Neuronal stem cell (in vitro differentiated cells): ENCODE results near the gene DOK3.

Experiments
- DNase-seq: peaks from one replicate; pipeline ENCODE4 v3.0.0-alpha.2; 2013; ENCODE audit warnings: low spot score
- H2AFZ ChIP-seq: one replicate; pipeline ENCODE4 v1.6.1; 2013; ENCODE audit warnings: mild to moderate bottlenecking, low read length, inconsistent platforms
- H2AK5ac ChIP-seq: 2 replicates; pipeline ENCODE4 v1.6.1; 2013; ENCODE audit warnings: low read depth, mild to moderate bottlenecking, inconsistent platforms, low read length, moderate library complexity, mixed read lengths
- H2BK120ac ChIP-seq: 2 replicates; pipeline ENCODE4 v1.6.1; 2013; ENCODE audit warnings: low read depth, mild to moderate bottlenecking, inconsistent platforms, low read length, moderate library complexity, mixed read lengths
- H2BK12ac ChIP-seq: one replicate; pipeline ENCODE4 v1.6.1; 2013; ENCODE audit warnings: low read length, inconsistent platforms
- H2BK15ac ChIP-seq: 2 replicates; pipeline ENCODE4 v1.6.1; 2013; ENCODE audit warnings: mild to moderate bottlenecking, low read length, inconsistent platforms, mixed read lengths
- H2BK5ac ChIP-seq: one replicate; pipeline ENCODE4 v1.6.1; 2013; ENCODE audit warnings: inconsistent platforms, mild to moderate bottlenecking, low read length, moderate library complexity
- H3K14ac ChIP-seq: one replicate; pipeline ENCODE4 v1.6.1; 2013; ENCODE audit warnings: low read length, inconsistent platforms
- H3K18ac ChIP-seq: 2 replicates; pipeline ENCODE4 v1.6.1; 2013; ENCODE audit warnings: low read length, inconsistent platforms
- H3K23ac ChIP-seq: 2 replicates; pipeline ENCODE4 v1.6.1; 2013; ENCODE audit warnings: low read depth, mild to moderate bottlenecking, mixed read lengths, low read length, inconsistent platforms; ENCODE audit not compliant: poor library complexity
- H3K27ac ChIP-seq: replicated peaks from 3 replicates; pipeline ENCODE4 v1.5.1; 2013; ENCODE audit warnings: low read length, inconsistent platforms
- H3K27me3 ChIP-seq, 3 experiments: 2 replicates each; pipeline ENCODE4 v1.6.1; 2013; ENCODE audit warnings: low read length in 3 of 3, mild to moderate bottlenecking in 2 of 3, inconsistent platforms in 1 of 3, low read depth in 1 of 3, mixed read lengths in 1 of 3, moderate library complexity in 1 of 3; ENCODE audit not compliant: control insufficient read depth in 3 of 3, insufficient read depth in 3 of 3
- H3K36me3 ChIP-seq, 2 donors: replicated peaks in 1 of 2; 2 replicates each; pipeline ENCODE4 v1.6.1; 2013; ENCODE audit warnings: low read length in 2 of 2; ENCODE audit not compliant: control insufficient read depth in 2 of 2, insufficient read depth in 2 of 2
- H3K4ac ChIP-seq: 2 replicates; pipeline ENCODE4 v1.6.1; 2013; ENCODE audit warnings: inconsistent platforms, mild to moderate bottlenecking, low read length, moderate library complexity
- H3K4me1 ChIP-seq, 2 donors: 1 replicate in 1 of 2; 2 replicates in 1 of 2; pipeline ENCODE4 v1.6.1; 2013; ENCODE audit warnings: low read length in 2 of 2, low read depth in 1 of 2; ENCODE audit not compliant: control insufficient read depth in 2 of 2, insufficient read depth in 1 of 2
- H3K4me2 ChIP-seq: one replicate; pipeline ENCODE4 v1.6.1; 2013; ENCODE audit warnings: mild to moderate bottlenecking, low read length, inconsistent platforms; ENCODE audit not compliant: insufficient read depth, poor library complexity, severe bottlenecking
- H3K4me3 ChIP-seq, 2 donors: 2 replicates each; pipeline ENCODE4 v1.5.1; 2013; ENCODE audit warnings: low read length in 2 of 2, mild to moderate bottlenecking in 2 of 2, inconsistent platforms in 1 of 2, moderate library complexity in 1 of 2
- H3K79me1 ChIP-seq: one replicate; pipeline ENCODE4 v1.6.1; 2013; ENCODE audit warnings: low read depth, mild to moderate bottlenecking, inconsistent platforms, low read length, moderate library complexity
- H3K9ac ChIP-seq: one replicate; pipeline ENCODE4 v1.6.1; 2013; ENCODE audit warnings: mild to moderate bottlenecking, low read depth, low read length, inconsistent platforms; ENCODE audit not compliant: poor library complexity
- H3K9me3 ChIP-seq, 2 donors: replicated peaks in 1 of 2; 2 replicates each; pipeline versions ENCODE3 to v1.6.1; 2013; ENCODE audit warnings: low read length in 2 of 2, mild to moderate bottlenecking in 2 of 2, inconsistent platforms in 1 of 2, low read depth in 1 of 2, mixed read lengths in 1 of 2, moderate library complexity in 1 of 2; ENCODE audit not compliant: control insufficient read depth in 2 of 2, insufficient read depth in 1 of 2
- H4K8ac ChIP-seq: one replicate; pipeline ENCODE4 v1.6.1; 2013; ENCODE audit warnings: low read depth, mild to moderate bottlenecking, inconsistent platforms, low read length, moderate library complexity
- H4K91ac ChIP-seq: one replicate; pipeline ENCODE4 v1.6.1; 2013; ENCODE audit warnings: low read length, low read depth, mild to moderate bottlenecking, inconsistent platforms; ENCODE audit not compliant: poor library complexity
- WGBS, 2 donors: extraction: QIAGEN DNeasy Blood & Tissue Kit; methylation state at CpG; one replicate each; pipeline ENCODE4 v1.1.7; 2013; ENCODE audit warnings: missing lambda C conversion rate in 2 of 2, mixed read lengths in 1 of 2; ENCODE audit not compliant: insufficient read length in 2 of 2, insufficient replicate concordance in 1 of 2; ENCODE audit errors: extremely low coverage in 2 of 2; 5-methylcytosine and 5-hydroxymethylcytosine counted together

The DOK3 gene

GRCh38 chr5:177470759-177471536, 38.7 kb downstream of the DOK3 start:
- Histone ChIP-seq H3K9ac (peak overlapping the region; percentile 56), H3K4ac (no peak overlapping the region), H2AK5ac (peak overlapping the region; percentile 38), H2AFZ (no peak overlapping the region), H3K79me1 (peaks cover 33% of the 10 kb centered on the region), H3K27ac (peak overlapping the region; percentile 33), H2BK120ac (no peak overlapping the region), H3K4me1 (peaks cover 41 to 44% of the 10 kb centered on the region in 2 donors), H2BK12ac (no peak overlapping the region), H3K36me3 (peaks cover 47 to 67% of the 10 kb centered on the region in 2 donors), H3K4me3 (peak overlapping the region; percentile 3 to 94), H3K27me3 (no peaks in the 10 kb centered on the region), H3K14ac (peak overlapping the region; percentile 59), H2BK15ac (no peak overlapping the region), H3K9me3 (peaks cover 6 to 8% of the 10 kb centered on the region in 2 donors), H4K8ac (no peak overlapping the region), H4K91ac (no peak overlapping the region), H3K23ac (peak overlapping the region; percentile 13), H2BK5ac (peak overlapping the region; percentile 40), H3K18ac (peak overlapping the region; percentile 29), H3K4me2 (peak overlapping the region; percentile 87)
- WGBS, 2 donors: no CpG with 5 or more reads among the region's 10 CpGs
- DNase-seq: no peak

- H3K9ac ChIP-seq: peak overlapping the region; percentile 64
- WGBS, 2 donors: no CpG with 5 or more reads among the region's 8 CpGs
- peaks cover 33% of the 10 kb centered on the region for H3K79me1 ChIP-seq
- H2AFZ ChIP-seq: no peak overlapping the region
- H3K18ac ChIP-seq: peak overlapping the region; percentile 73
- H3K4me2 ChIP-seq: no peak overlapping the region
- peaks cover 12 to 13% of the 10 kb centered on the region in 2 donors for H3K9me3 ChIP-seq
- H3K4me1 ChIP-seq: peaks cover 41 to 44% of the 10 kb centered on the region in 2 donors
- H4K91ac ChIP-seq: no peak overlapping the region
- peak overlapping the region; percentile 40 for H2BK5ac ChIP-seq
- H4K8ac ChIP-seq: no peak overlapping the region
- peaks cover 54 to 77% of the 10 kb centered on the region in 2 donors for H3K36me3 ChIP-seq
- no peaks in the 10 kb centered on the region for H3K27me3 ChIP-seq
- H3K4ac ChIP-seq: no peak overlapping the region
- H3K27ac ChIP-seq: peak overlapping the region; percentile 33
- H3K14ac ChIP-seq: no peak overlapping the region
- H3K23ac ChIP-seq: no peak overlapping the region
- no peak for DNase-seq
- no peak overlapping the region for H2BK120ac ChIP-seq
- H2BK15ac ChIP-seq: no peak overlapping the region
- H3K4me3 ChIP-seq: no peak overlapping the region
- H2AK5ac ChIP-seq: peak overlapping the region; percentile 33
- no peak overlapping the region for H2BK12ac ChIP-seq
Observed at GRCh38 chr5:177469750-177470525, 39.7 kb downstream of the DOK3 start.

- Histone ChIP-seq H3K14ac (peak overlapping the region; percentile 75), H2BK120ac (no peak overlapping the region), H3K9ac (peak overlapping the region; percentile 61), H2BK5ac (peak overlapping the region; percentile 40), H3K4me2 (no peak overlapping the region), H4K91ac (no peak overlapping the region), H3K27ac (peak overlapping the region; percentile 33), H3K23ac (no peak overlapping the region), H3K9me3 (peaks cover 12 to 13% of the 10 kb centered on the region in 2 donors), H2BK15ac (no peak overlapping the region), H3K18ac (peak overlapping the region; percentile 46), H2AK5ac (peak overlapping the region; percentile 33), H3K27me3 (no peaks in the 10 kb centered on the region), H3K4me3 (no peak overlapping the region), H2AFZ (no peak overlapping the region), H4K8ac (no peak overlapping the region), H3K4ac (no peak overlapping the region), H3K36me3 (peaks cover 54 to 77% of the 10 kb centered on the region in 2 donors), H3K4me1 (peaks cover 34 to 38% of the 10 kb centered on the region in 2 donors), H2BK12ac (no peak overlapping the region), H3K79me1 (peaks cover 33% of the 10 kb centered on the region)
- DNase-seq: no peak
- no CpG with 5 or more reads among the region's 25 CpGs for WGBS, 2 donors
Observed at GRCh38 chr5:177468685-177469628, 40.7 kb downstream of the DOK3 start.
